Astrocyte of the spinal cord (primary cell): Measurements from ENCODE around the gene ATG14.

Experiments
- DNase-seq: peaks from one replicate; pipeline ENCODE4 v3.0.0; 2011; ENCODE audit warnings: low read depth, low spot score
- H3K4me3 ChIP-seq: 2 replicates; pipeline ENCODE4 v1.5.1; 2011; ENCODE audit warnings: low read depth, mild to moderate bottlenecking, low read length, moderate library complexity
- in situ Hi-C: cut with HindIII; loops from 2 replicates; pipeline ENCODE4 v1.10.0; 2017; ENCODE audit warnings: low sequenced_read_pairs
- TF ChIP-seq, protein P1 (sequence below): IDR thresholded peaks from 2 replicates; pipeline ENCODE4 v1.5.1; 2012; ENCODE audit warnings: low read depth, mild to moderate bottlenecking, low read length, inconsistent platforms

The ATG14 gene

DNA sequence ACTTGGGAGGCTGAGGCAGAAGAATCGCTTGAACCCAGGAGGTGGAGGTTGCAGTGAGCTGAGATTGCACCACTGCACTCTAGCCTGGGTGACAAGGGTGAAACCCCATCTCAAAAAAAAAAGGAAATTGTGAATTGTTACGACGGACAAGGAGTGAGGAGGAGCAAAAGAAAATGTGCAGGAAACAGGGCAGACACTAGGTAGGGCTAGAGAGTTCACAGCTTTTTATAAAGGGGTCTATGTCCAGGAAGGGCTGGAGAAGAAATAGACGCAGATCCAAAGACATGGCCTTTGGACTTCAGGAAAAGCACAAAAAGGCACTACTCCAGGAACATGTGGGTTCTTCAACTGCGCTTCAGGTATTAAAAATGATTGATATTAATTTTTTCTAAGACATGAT is 34.4 kb downstream of the ATG14 start:
- DNase-seq: no peak
- in situ Hi-C loops: no loop called here
- H3K4me3 ChIP-seq: no peak overlapping the region
- TF ChIP-seq, protein P1, sequence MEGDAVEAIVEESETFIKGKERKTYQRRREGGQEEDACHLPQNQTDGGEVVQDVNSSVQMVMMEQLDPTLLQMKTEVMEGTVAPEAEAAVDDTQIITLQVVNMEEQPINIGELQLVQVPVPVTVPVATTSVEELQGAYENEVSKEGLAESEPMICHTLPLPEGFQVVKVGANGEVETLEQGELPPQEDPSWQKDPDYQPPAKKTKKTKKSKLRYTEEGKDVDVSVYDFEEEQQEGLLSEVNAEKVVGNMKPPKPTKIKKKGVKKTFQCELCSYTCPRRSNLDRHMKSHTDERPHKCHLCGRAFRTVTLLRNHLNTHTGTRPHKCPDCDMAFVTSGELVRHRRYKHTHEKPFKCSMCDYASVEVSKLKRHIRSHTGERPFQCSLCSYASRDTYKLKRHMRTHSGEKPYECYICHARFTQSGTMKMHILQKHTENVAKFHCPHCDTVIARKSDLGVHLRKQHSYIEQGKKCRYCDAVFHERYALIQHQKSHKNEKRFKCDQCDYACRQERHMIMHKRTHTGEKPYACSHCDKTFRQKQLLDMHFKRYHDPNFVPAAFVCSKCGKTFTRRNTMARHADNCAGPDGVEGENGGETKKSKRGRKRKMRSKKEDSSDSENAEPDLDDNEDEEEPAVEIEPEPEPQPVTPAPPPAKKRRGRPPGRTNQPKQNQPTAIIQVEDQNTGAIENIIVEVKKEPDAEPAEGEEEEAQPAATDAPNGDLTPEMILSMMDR: no peak

- H3K4me3 ChIP-seq: no peak overlapping the region
- TF ChIP-seq, protein P1: no peak
- DNase-seq: no peak
- in situ Hi-C loops: no loop called here
Measured at GRCh38 chr14:55374771-55375170, 36.9 kb downstream of the ATG14 start.

GRCh38 chr14:55373784-55374705 is 37.6 kb downstream of the ATG14 start:
- in situ Hi-C loops: no loop called here
- DNase-seq: peak; percentile 56
- TF ChIP-seq, protein P1: no peak
- H3K4me3 ChIP-seq: no peak overlapping the region

DNA sequence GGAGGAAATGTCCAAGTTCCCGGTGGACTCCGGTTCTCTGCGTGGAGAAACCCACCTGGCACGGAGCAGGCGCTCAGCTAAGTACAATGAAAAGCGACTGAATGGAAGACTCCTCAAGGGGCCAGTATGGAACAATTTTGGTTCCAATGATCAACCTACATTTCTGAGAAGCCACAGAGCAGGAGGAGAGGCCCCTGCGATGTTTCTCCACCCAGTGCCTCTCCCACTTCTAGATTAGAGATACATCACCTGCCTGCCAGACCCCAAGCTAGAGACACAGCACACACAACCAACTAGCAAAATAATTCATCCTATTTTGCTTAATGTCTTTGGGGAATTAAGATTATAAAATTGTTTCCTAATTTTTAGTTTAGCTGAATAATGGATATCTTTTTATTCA is 38.8 kb downstream of the ATG14 start:
- TF ChIP-seq, protein P1: no peak
- DNase-seq: no peak
- no peak overlapping the region for H3K4me3 ChIP-seq
- in situ Hi-C loops: no loop called here

- no peak for DNase-seq
- H3K4me3 ChIP-seq: no peak overlapping the region
- TF ChIP-seq, protein P1: no peak
- in situ Hi-C loops: no loop called here
Measured at GRCh38 chr14:55372423-55372822, 39.2 kb downstream of the ATG14 start.

GRCh38 chr14:55370883-55371455 is 40.7 kb downstream of the ATG14 start:
- TF ChIP-seq, protein P1: no peak
- in situ Hi-C loops: no loop called here
- no peak for DNase-seq
- H3K4me3 ChIP-seq: no peak overlapping the region
